WI38 (cell line): ENCODE measurements around the gene RPS27L.

Experiments
- H3K4me3 ChIP-seq: 2 replicates; pipeline ENCODE4 v1.5.1; 2011; ENCODE audit warnings: low read depth, mild to moderate bottlenecking, control low read depth, low read length
- TF ChIP-seq, protein P1 (sequence below): IDR thresholded peaks from 2 replicates; pipeline ENCODE4 v1.5.1; 2012; ENCODE audit warnings: low read depth, mild to moderate bottlenecking, control low read depth, low read length

RPS27L gene

DNA sequence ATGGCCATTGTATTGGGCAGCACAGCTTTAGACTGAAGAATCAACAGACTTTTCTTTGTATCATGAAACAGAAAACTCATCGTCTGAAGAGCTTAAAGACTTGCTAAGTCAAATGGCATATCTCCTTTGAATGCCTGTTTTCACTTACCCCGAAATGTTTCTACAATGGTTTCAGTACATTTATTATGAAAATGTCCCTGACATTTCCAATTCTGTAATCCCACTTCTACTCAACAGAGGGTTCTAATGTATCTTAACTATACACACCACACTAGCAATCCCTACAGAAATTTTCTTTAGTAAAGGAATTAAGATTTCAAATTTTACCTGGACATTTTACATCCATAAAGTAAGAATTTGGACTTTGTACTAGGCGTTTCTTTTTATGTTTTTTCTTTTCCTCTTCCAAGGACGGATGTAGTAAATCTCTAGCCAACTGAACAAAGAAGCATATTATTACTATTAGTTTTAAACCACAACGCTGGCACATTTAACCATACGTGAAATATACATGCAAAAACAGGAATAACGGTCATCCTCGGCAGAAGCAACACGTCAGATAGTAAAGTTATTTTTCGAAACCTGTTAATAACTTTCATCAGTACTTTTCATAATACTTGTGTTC lies 1.1 kb downstream of the RPS27L start:
- H3K4me3 ChIP-seq = peak overlapping the region; percentile 89
- TF ChIP-seq, protein P1, sequence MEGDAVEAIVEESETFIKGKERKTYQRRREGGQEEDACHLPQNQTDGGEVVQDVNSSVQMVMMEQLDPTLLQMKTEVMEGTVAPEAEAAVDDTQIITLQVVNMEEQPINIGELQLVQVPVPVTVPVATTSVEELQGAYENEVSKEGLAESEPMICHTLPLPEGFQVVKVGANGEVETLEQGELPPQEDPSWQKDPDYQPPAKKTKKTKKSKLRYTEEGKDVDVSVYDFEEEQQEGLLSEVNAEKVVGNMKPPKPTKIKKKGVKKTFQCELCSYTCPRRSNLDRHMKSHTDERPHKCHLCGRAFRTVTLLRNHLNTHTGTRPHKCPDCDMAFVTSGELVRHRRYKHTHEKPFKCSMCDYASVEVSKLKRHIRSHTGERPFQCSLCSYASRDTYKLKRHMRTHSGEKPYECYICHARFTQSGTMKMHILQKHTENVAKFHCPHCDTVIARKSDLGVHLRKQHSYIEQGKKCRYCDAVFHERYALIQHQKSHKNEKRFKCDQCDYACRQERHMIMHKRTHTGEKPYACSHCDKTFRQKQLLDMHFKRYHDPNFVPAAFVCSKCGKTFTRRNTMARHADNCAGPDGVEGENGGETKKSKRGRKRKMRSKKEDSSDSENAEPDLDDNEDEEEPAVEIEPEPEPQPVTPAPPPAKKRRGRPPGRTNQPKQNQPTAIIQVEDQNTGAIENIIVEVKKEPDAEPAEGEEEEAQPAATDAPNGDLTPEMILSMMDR = no peak

DNA sequence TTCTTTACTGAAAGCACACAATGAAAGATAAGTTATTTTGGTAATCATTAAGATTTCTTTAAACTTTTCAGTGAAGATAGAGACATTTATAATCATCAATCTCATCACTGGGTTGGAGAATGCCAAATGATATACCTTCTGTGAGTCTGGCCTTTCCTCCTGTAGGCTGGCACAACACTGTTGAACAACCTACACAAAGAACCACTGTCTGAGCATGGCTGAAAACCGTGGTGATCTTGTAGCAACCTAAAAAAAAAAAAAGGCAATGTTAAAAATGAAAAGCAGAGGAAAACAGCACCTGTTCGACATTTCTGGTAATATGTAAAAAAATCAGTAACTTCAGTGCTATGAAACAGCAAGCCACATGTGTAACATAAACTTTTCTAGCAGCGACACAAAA lies 1.8 kb downstream of the RPS27L start:
- TF ChIP-seq, protein P1 = no peak
- H3K4me3 ChIP-seq = peak overlapping the region; percentile 89

DNA sequence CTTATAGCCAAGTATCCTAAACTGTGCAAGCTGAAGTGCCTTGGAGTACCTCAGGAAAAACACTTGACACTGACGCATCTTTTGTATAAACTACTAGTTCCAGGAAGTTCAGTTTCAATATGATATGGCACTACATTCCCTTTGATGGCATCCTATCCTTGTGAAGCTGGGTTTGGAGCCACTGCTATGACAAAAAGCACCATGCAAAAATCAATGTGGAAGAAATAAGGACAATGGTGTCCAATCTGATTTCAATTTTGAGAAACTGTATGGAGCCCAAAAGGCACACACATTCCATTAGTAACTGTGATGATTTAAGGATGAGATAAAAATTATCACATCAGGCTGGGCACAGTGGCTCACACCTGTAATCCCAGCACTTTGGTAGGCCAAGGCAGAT lies 5.6 kb downstream of the RPS27L start:
- TF ChIP-seq, protein P1 = no peak
- H3K4me3 ChIP-seq = no peak overlapping the region

DNA sequence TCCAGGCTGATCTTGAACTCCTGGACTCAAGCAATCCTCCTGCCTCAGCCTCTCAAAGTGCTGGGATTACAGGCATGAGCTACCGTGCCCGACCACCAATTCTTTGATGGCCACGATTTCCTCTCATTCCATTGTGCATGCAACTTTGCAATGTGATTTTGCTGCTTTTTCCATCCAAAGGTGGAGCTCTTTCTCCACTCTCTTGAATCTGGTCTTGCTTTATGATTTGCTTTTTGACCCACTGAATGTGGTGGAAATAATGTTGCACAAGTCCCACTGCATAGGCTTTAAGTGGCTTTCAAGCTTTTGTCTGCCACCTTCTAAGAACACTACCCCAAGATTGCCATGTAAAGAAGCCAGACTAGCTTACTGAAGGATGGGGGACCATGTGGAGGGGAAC lies 10.6 kb downstream of the RPS27L start:
- H3K4me3 ChIP-seq = no peak overlapping the region
- TF ChIP-seq, protein P1 = no peak

DNA sequence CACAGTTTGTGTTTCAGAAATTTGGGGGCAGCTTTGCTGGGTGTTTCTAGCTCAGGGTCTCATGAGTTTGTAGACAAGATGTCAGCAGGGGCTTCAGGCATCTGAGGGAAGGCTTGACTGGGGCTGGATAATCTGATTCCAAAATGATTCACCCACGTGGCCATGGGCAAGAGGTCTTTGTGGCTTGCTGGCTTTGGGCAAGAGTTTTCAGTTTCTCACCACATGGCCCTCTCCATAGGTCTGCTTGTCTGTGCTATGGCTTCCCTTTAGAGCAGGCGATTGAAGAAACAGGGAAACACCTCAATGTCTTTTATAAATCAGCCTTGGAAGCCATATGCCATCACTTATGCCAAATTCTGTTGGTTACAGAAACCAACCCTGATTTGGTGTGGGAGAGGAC lies 11.9 kb downstream of the RPS27L start:
- TF ChIP-seq, protein P1 = no peak
- no peak overlapping the region for H3K4me3 ChIP-seq

DNA sequence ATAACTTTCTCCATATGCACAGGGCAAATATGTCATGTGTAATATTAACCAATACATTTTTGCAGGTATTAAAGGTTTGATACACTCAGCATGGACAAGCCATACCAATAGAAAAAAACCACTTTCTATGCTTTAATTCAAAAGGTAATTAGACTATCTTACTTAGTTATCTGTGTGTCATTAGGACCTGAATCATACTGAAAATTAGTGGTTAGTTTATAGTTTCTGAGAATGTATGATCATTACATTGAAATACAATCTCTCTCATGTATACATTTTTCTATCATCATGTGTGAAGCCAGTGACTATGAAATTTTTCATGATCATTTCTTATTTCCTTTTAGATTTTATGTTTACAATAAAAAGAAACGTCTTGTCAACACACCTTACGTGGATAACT lies 16.3 kb downstream of the RPS27L start:
- H3K4me3 ChIP-seq = no peak overlapping the region
- TF ChIP-seq, protein P1 = no peak

DNA sequence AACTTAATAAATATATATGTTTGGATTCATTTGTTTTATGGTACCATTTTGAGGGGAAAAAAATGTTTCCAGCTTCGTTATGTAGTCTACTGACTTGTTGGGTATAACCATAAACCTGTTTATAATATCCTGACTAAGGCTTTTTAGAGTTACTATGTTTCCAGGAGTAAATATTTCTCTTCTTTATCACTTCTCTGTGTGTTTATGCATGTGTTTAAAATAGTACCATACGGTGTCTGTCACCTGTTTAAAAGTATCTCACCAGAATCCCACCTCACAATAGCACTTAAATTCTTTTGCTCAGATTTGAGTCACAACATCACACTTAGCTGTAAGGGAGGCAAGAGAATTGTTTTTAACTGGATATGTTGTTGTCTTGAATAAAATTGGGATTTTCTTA lies 20.5 kb downstream of the RPS27L start:
- TF ChIP-seq, protein P1 = no peak
- no peak overlapping the region for H3K4me3 ChIP-seq
